NCI-H1092 treated with DMSO at 0.1 percent for 48 hours (cell line): Measurements from ENCODE around the gene MITF.

Experiments used
- DNase-seq: peaks from one replicate; lab custom pipeline; 2025; lab: John Stamatoyannopoulos, UW

MITF gene

DNA sequence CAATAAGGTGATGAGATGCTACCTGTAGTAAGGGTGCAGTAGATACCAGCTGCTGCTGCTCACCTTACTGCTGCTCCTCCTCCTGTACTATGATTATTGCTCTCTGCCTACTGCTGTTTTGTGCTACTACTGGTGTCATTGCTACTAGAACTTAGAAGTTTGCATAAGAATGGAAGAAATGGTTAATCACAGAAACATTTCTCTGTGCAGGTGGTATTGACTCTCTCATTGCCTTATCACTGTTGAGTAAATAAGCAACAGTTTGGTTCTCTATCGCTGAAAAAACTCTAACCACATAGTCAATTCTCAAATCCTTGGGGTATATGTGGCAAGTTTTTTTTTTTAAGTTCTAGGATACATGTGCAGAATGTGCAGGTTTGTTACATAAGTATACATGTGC is 16.5 kb downstream of the MITF start:
- DNase-seq = no peak

DNA sequence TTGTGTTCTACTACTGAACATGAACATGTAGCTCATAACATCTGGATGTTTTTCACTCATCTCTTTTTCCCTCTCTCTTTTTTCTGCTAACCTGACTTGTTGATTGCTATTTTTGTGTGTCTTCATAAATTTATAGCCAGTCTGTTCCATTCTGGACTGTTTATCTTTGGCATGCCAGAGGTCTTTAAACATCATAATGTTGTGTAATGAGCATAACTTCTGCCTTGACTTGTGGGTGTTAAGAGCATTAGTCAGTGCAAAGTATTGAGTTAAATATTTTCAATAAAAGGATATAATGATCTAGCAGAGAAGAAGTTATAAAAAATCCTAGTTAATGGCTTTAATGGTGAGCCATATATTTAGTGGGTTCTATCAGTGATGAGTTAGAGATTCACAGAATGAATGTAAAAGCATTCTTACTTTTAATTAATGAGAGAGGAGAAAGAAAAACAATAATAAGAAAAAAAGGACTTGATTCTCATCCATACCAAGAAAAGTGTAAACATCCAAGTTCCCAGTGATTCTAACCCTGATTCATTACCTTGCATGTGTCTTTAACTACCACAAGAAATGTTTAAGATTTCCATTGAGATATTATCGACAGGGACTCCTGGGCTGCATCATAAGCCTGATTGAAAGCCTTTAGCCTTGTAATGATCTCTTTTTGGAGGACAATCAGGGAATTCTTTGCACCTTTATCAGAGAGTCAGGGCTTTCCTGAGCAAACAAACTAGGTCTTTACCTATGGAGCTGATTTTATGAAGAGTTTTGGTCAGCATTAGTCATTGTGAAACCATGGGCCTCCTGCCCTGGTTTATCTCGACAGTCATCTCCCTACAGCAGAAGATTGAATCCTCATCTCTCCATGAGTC is 22.9 kb downstream of the MITF start:
- DNase-seq = no peak

DNA sequence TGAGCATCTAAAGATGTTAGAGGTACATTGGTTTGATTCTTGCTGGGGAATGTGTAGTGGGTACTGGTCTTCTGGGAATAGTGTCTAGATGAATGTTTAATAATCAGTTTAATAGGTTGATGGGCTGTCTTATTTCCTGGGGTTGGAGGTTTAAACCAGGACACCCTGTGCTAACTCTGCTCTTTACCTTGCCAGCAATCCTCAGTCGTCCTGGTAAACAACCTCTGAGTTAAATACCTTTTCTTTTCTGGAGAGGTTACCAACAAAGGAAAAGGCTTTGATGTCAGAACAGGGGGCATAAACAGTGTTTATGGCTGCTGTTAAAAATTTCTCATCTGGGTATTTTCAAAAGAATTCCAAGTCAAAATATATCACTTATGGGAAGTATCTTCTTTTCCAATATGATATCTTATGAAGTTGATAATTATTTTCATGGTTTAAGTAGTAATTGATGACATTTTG is 23.5 kb downstream of the MITF start:
- DNase-seq = no peak

DNA sequence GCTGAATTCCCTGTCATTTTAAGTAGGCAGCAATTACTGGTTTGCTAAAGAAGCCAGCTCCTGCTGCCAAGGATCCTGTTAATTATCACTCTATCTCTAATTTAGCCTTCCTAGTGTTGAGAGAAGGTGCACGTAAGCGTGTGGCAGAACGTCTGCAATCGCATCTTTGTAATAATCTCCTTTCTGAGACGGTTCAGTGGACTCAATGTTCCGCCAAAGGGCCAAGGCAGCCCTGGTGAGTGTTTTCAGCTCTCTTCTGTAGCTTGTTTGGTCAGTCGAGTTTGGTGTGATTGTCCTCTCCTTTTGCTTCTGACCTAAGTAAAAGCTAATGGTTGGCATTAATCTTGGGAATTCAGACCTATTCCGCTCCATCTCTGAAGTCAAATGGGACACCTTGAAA is 24.2 kb downstream of the MITF start:
- DNase-seq = no peak

DNA sequence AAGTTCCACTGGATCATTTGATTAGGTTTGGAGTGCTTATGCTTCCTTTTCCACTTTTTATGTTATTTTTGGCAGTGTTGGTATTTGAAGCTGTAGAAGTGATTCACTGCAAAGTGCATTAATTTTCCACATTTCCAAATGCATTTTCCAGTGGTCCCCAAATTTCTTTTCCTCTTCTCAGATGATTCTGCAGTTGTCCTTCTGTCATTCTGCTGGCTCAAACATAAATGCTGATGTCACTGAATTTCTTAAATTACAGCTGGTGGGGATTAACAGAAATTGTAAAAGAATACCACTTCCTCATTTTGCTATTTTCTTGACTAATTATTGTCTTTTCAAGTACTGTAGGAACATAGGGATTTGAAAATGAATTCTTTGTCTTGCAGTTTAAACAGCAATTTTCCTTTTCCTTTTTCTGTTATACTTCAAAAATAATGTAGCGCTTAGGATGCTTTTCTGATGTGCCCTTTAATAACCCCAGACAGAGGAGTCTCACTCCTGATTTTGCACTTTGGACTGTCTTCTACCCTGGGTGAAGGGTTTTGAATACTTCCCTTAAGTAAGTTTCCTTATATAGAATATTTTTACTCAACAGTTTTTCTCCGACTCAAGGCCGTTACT is 25.0 kb downstream of the MITF start:
- DNase-seq = no peak

DNA sequence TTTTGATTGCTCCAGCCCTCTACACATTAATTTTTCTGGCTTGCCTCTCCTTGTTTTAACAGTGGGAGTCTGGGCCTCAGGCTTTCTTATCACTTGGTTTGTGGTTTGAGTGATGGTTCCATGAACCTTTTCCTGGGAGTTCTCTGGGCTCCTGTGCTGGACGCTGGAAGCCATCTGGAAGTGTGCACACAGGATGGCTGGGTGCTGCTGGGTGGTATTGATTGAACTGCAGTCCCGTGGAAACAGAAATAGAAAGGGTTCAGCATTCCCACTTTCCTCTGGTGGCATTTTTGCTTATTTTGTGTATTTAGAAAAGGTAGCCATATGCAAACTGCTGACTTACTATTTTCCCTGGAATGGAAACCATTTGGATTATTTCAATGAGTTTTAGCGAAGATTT is 25.6 kb downstream of the MITF start:
- no peak for DNase-seq

DNA sequence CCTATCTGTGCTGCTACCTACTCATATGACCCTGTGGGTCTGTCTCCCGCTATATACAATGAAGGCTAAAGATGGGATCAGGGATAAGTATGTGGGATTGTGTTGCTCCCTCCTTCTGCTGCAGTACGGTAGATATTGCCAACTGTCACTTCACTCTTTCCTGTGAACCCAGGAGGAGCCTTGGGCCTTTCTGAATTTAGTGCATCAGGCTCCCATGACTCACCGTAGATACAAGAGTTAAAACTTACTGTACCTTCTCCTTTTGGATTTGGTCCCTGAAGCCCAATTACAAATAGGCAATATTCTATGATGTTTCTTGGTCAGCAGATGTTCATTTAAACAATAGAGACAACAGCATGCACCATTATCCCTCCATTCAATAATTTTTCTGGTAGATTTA is 27.4 kb downstream of the MITF start:
- DNase-seq = no peak

DNA sequence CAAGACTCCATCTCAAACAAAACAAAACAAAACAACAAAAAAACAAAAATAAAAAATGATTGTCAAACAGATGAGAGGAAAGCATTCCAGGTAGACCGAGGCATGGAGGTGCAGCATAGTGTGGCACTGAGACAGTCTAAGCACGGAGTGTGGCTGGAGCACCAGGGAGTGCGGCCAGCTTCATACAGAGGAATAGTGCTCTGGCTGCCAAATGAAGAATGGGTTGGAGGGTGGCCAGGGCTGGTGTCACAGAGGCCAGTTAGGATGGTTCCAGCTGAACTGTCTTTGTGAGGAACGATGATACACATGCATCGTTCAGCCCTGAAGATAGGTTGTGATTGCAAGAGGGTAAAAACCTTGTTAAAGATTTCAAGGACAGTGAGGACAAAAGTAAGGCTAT is 28.3 kb downstream of the MITF start:
- DNase-seq = no peak

DNA sequence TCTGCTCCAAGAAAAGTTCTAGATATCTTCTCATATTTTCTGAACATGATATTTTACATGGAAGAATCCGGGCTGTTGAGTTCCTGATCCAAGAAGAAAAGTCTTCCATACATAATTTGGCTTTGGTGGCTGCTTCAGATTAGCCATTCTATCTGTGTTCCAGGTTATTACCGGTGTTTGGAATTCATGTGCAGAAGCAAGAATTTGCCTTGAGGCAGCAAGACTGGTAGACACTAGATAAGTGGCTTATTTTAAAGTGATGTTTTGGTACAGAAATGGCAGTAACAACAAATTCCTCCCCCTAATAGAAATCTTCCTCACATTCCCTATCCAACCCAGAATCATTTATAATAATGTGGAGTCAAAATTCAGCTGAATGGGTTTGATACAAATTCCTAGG is 29.2 kb downstream of the MITF start:
- no peak for DNase-seq

DNA sequence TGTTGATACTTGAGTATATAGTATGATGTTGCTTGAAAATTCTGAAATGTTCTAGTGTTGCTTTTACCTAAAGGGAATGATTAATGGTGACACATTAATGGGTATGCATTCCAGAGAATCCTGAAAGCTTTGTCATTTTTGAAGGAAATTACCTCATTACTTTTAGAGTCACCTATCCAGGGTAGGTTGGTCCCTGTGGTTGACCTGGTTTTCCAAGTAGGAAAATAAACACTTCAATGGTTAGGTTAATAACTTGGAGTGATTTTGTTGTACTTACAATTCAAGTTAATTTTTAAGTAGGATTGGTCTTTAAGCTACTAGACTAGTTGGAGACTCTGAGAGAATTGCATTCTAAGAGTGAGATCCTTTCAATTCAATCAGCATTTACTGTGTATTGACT is 31.0 kb downstream of the MITF start:
- DNase-seq = no peak

DNA sequence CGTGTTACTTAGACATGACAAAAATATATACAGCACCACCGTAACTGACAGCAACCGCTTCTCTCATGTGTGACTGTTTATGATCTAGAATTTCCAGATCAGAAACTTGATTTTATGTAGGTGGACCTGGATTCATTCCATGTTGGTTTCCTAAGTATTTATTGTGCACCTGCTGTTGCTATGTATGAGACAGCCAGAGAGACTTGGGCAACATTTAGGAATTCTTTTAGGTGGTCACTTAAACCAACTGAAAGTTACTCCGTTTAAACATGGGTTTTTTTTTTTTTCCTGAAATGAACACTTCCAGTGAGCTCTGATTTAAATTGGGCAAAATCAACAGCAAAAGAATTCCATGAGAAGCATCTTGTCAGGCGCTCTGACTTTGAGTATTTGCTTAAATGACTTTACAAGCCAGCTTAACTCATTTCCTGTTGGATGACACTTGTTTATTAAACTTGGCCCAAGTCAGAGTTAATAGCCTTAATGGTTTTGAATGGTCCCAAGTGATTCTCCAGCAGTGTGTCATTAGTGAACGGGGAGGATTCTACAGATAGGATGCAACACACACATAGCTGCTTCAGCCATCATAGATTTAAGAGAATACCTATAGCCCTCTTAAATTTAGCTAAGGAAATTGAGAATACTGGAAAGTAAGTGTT is 31.8 kb downstream of the MITF start:
- DNase-seq = no peak

DNA sequence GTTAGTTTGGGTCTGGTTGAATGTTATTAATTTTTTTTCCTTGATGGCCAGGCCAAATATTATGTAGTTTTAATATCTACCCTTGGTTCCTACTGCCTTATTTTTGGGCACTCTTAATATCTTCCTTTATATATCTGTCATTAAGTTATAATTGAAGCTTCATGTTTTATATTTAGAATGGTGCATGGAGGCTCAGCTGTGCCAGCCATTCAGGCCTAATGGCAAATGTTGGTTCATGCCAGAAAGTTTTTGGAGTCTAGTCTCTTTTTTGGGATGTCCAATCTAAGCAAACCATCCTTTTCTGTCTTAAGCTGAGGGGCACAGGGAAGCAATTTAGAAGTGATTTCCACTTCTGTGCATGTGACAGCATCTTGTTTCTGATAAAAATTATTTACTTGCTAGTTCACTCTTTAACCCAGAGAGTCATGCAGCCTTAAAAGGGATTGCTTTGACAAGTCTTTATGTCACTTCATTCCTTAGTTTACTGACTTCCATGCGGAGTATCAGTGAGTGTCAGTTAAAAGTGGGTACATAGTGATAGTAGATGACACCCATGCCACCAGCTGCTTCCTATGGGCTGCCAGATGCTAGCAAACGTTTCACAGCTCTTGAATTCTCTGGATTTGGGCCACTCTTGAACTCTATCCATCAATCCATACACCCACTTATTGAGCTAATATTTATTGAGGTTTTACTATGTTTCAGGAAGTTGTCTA is 33.0 kb downstream of the MITF start:
- DNase-seq = no peak

DNA sequence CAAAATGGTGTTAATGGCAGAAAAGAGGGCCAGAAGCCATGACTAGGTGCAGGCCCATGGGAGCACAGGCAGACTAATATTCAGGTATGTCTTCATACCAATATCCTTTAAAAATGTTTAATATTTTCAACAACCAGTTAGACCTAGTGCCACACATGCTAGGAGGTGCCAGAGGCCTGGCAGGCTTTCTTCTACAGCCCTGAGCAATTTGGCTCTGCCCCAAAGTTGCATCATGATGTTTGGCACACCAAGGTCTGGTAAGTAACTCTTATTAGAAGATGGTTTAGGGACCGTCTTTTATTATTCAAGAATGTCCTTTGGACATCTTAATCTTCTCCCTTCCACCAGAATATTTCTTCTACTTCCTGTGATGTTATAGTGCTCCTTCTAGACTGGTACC is 34.8 kb downstream of the MITF start:
- no peak for DNase-seq

DNA sequence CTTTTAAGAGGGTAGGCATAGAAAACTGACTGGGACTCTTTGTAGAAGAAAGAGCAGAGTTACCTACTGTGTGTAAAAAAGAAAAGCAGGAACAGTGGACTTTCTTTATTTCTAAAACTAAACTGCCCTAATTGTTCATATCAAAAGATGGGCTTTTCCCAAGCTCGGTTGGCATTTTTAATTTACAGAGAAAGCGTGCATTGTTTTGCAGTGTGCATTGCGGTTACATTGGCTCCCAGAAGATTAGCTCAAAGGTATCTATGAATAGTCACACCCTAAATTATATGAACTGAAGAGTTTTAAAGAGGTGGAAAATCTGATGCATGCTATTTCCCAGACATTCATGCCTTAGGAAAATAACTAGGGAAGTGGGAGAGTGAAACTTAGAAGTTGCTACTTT is 36.5 kb downstream of the MITF start:
- DNase-seq = no peak

DNA sequence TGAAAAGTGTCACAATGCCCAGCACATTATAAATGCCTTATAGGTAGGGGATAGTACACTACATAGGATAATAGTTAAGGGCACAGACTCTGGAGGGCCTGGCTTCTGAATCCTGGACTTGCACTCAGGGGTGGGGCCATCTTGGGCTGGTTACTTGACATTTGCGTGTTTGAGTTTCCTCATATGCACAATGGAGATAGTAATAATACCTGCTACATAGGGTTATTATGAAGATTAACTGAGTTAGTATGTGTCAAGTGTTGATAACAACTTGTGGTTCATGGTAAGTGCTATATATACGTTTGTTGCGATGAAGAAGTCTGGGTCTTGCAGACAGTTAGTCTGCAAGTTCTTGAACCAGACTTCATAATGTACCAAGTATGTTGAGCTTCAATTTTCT is 37.0 kb downstream of the MITF start:
- DNase-seq = no peak

DNA sequence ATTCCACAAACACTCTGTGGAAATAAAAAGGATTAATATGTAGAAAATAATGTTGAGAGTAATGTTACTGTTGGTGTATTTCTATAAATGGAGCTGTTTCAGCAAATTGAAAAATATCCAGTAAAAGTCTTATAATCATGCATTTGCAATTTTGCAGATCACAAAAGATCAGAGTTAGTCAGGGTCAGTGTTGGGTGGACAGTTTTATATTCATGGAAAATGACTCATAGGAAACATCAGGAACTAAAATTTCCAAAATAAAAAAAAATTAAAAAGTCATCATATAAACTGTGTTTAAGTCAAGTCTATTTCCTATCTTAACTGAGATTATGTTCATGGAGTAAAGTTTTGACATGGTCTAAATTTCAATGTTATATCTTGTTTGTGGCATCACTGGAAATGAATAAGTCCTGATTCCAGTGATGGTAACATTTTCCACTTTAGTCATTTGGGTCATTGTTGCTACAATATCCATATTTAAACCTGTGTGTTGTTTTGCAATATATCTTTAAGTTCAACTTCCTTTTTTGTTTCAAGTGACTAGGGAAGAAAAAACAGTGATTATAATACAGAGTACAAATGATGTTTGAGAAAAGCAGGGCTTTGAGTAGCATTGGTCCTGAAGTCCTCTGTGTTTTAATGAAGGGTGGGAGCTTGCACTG is 37.8 kb downstream of the MITF start:
- DNase-seq = no peak

DNA sequence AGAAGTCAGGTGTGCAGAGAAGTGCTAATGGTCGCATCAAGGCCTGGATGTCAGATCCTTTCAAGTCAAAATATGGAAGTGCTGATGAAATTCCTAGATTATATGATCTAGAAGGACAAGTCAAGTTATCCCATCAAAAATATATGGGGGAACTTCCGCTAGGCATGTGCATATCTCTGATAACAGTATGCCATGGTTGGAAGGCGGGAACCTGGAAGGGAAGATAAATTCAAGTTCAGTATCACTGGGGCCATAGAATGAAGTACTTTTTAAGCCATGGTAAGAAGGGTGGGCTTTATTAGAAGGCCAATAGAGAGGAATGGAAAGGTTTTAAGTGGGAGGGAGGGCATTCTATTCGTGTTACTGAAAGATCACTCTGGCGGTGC is 38.3 kb downstream of the MITF start:
- DNase-seq = no peak

DNA sequence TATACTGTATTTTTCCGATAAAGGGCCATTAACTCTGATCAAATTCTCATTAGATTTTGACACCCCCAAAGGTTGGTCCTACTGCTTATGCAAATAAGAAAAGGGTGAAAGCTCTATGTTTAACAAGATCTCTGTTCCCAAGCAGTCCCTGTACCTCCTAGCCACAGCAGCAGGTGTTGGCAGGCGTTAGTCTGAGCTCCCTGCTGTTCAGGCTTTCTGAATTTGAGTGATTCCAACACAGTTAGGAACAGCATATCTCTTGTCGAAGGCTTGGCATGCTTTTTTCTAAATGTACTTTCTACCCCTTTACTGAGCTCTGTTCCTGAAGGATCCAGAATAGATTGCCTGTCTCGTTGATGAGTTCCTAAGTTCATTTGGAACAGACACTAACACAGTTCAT is 42.3 kb downstream of the MITF start:
- DNase-seq = no peak

DNA sequence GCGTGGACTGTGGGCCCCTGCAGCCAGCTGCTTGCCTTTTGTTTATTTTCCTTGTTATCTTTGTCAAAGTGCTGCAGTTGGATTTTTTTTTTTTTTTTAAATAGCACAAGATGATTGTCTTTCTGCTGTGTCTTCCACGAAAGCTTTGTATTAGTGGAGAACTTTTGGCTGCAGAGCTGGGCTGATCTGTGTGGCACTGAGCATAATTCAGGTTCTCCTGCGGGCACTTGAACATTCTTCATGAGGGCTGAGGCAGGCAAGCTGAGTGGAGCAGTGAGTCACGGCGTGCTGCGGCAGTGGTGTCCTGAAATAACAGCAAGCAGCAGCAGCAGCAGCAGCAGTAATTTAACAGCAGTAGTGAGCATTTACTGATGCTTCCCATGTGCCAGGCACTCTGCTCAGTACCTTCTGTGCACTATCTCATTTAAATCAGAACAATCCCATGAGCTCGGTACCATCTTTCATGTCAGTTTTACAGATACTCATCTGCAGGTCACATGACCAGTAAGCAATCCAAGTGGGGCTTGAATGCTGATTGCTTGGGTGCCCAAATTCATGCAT is 45.8 kb downstream of the MITF start:
- DNase-seq = no peak

DNA sequence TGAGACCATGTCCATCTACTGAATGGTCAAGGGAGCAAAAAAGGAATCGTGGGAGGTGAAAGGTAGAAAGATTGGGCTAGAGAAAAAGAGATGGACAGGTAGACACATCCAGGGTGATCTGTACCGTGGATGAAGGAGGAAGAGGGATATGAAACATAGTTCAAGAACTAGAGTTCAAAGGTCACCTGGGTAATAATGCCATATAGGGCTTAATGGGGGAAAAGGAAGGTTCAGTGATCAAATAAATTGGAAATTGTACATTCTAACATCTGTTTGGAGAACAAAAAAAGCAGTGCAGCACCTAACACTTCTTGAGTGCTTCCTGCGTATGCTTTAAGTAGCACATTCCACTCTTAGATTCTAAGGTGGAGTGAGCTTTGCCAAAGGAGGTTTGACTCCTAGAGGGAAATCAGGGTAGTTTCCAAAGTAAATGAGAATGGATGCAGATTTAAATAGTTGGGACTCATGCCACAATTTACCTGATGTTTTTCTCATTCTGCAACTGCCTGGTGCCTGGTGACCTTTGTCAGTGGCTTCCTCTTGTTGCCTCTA is 46.6 kb downstream of the MITF start:
- DNase-seq = no peak

DNA sequence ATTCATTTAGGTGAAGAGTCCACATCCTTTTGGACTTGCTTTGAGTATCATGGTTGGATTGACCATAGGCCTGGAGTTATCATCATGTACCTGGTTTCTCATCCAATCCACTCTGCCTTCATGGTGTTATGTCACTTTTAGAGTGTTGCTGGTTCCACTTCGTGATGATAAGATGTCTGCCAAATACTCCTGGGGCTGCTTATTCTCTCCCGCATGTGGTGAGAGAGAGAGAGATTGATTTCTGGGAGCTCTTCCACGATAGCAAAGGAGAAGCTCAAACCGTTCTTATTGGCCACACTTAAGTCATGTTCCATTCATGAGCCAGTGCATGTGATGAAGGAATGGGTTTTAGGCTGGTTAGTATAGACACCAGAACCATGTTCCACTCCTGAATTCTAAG is 47.6 kb downstream of the MITF start:
- no peak for DNase-seq
